Measurements from ENCODE around the gene MAML3. TPM values are rescaled to one million over a fixed set of nuclear protein-coding genes. Genes with fewer than 3 reads are reported as not detected.

MAML3 gene
- total and polyA plus RNA-seq, 3 experiments from 2014 or later, result 0.44 to 0.57 (median 0.52) TPM

DNA sequence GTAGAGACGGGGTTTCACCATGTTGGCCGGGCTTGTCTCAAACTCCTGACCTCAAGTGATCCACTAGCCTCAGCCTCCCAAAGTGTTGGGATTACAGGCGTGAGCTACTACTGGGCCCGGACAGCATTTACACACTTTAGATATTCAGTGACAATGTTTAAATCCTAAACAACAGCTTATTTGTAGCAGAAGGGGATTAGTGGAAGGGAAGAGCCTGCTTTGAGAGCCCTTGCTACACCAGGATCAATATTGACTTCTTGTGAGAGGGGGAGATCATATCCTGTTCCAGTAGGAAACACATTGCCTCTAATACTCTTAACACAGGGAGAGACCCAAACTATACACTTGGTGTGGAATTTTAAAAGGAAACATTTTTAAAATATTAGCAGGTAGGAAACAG, 481.3 kb downstream of the MAML3 start:
- Mint-ChIP-seq H3K9me3 (no peaks in the 10 kb centered on the region), H3K27ac (no peak overlapping the region), H3K36me3 (peaks cover 0 to 2% (median 0%) of the 10 kb centered on the region in 3 donors), H3K4me1 (no peaks in the 10 kb centered on the region), H3K27me3 (peaks cover 0 to 1% of the 10 kb centered on the region in 2 donors), H3K4me3 (no peak overlapping the region)
- H3K36me3 ChIP-seq (ENCODE audit: insufficient read depth, low read length), result no peaks in the 10 kb centered on the region
- H3K4me3 ChIP-seq (ENCODE audit: low read length), result no peak overlapping the region
- H3K4me1 ChIP-seq (ENCODE audit: insufficient read depth, low read length), result no peaks in the 10 kb centered on the region
- CTCF ChIA-PET, result interaction anchor here (1.5 kb wide), 1 partner anchor 16 kb away, joined by 5 read pairs; no protein-coding TSS in a partner anchor
- no peak for DNase-seq
- H3K9me3 ChIP-seq (ENCODE audit: low read length), result no peaks in the 10 kb centered on the region
- POLR2A ChIA-PET, result no interaction called here
- H3K27me3 ChIP-seq (ENCODE audit: insufficient read depth, low read length, poor library complexity, severe bottlenecking), result no peaks in the 10 kb centered on the region
- no peak overlapping the region for H3K27ac ChIP-seq (ENCODE audit: low read depth, low read length)

DNA sequence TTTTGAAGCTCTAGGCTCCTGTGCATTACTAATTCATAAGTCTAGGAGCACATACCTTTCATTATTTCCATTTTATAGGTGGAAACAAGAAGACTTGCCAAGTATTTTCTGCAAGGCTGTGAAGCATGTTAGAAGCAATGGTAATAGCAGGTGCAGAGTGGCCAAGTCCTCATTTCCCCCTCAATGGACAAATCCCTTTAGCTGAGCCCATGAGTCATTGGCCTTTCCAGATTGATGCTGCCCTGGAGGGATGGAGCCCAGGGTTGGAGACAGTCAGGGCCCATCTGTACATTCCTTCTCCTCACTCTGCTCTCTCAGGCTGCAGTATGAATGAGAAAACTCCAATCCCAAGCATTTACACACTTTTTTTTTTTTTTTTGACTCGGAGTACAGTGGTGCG, 481.8 kb downstream of the MAML3 start:
- peaks cover 1% of the 10 kb centered on the region for H3K4me1 ChIP-seq (ENCODE audit: insufficient read depth, low read length)
- ChIA-PET CTCF (interaction anchor here (1.5 kb wide), 1 partner anchor 15 kb away, joined by 5 read pairs; no protein-coding TSS in a partner anchor), POLR2A (no interaction called here)
- no peak overlapping the region for H3K4me3 ChIP-seq (ENCODE audit: low read length)
- Mint-ChIP-seq H3K4me1 (no peaks in the 10 kb centered on the region), H3K36me3 (peaks cover 0 to 2% (median 0%) of the 10 kb centered on the region in 3 donors), H3K27ac (no peak overlapping the region), H3K9me3 (no peaks in the 10 kb centered on the region), H3K4me3 (no peak overlapping the region), H3K27me3 (peaks cover 0 to 2% of the 10 kb centered on the region in 2 donors)
- H3K9me3 ChIP-seq (ENCODE audit: low read length), result no peaks in the 10 kb centered on the region
- no peak overlapping the region for H3K27ac ChIP-seq (ENCODE audit: low read depth, low read length)
- DNase-seq, result no peak
- no peaks in the 10 kb centered on the region for H3K27me3 ChIP-seq (ENCODE audit: insufficient read depth, low read length, poor library complexity, severe bottlenecking)
- no peaks in the 10 kb centered on the region for H3K36me3 ChIP-seq (ENCODE audit: insufficient read depth, low read length)

DNA sequence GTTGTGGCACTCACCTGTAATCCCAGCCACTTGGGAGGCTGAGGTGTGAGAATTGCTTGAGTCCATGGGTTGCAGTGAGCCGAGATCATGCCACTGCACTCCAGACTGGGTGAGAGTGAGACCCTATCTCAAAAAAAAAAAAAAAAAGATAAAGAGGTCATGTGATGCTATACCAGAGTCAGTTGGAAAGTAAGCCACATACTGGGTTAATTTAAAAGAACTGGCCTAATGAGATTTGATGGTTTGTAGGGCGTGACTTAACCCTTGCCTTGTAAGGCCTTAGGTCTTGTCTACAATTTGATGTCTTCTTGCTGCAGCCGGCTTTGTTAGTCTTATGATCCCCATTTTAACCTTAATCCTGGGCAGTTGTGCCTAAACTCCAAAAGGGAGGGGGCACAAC, 483.2 kb downstream of the MAML3 start:
- Mint-ChIP-seq H3K9me3 (no peaks in the 10 kb centered on the region), H3K36me3 (peaks cover 0 to 4% (median 2%) of the 10 kb centered on the region in 3 donors), H3K27me3 (peaks cover 0 to 2% of the 10 kb centered on the region in 2 donors), H3K27ac (peak overlapping the region in 1 of 8 donors; percentile 17), H3K4me3 (no peak overlapping the region), H3K4me1 (peaks cover 8 to 12% (median 10%) of the 10 kb centered on the region in 3 donors)
- H3K36me3 ChIP-seq (ENCODE audit: insufficient read depth, low read length), result no peaks in the 10 kb centered on the region
- no peak for DNase-seq
- peaks cover 9% of the 10 kb centered on the region for H3K4me1 ChIP-seq (ENCODE audit: insufficient read depth, low read length)
- ChIA-PET POLR2A (no interaction called here), CTCF (no interaction called here)
- no peak overlapping the region for H3K4me3 ChIP-seq (ENCODE audit: low read length)
- no peaks in the 10 kb centered on the region for H3K9me3 ChIP-seq (ENCODE audit: low read length)
- H3K27ac ChIP-seq (ENCODE audit: low read depth, low read length), result no peak overlapping the region
- no peaks in the 10 kb centered on the region for H3K27me3 ChIP-seq (ENCODE audit: insufficient read depth, low read length, poor library complexity, severe bottlenecking)

DNA sequence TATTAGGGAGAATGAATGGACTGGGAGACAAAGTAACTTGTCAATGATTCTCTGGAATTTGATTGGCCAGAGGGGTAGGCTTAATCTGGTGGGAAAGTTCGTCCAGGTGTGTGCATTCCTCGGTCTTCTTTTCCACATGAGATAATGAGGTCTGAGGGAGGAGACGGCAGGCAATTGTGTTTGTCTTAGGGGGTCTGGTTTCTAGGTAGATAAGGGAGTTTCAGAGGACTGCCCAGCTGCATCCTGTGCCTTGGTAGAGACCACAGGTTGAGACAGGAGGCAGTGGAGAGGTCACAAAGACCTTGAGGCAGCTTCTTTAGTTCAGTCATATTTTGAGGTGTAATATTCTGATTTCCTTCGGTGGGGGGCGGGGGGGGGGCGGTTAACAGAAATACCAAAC, 484.1 kb downstream of the MAML3 start:
- Mint-ChIP-seq H3K27ac (no peak overlapping the region), H3K9me3 (no peaks in the 10 kb centered on the region), H3K4me3 (peak overlapping the region in 1 of 7 donors; percentile 19), H3K36me3 (peaks cover 0 to 4% (median 0%) of the 10 kb centered on the region in 3 donors), H3K4me1 (peaks cover 13 to 19% (median 17%) of the 10 kb centered on the region in 3 donors), H3K27me3 (peaks cover 0 to 1% of the 10 kb centered on the region in 2 donors)
- Histone ChIP-seq H3K4me1 (ENCODE audit: insufficient read depth, low read length) (peaks cover 9% of the 10 kb centered on the region), H3K4me3 (ENCODE audit: low read length) (no peak overlapping the region), H3K9me3 (ENCODE audit: low read length) (no peaks in the 10 kb centered on the region), H3K36me3 (ENCODE audit: insufficient read depth, low read length) (no peaks in the 10 kb centered on the region), H3K27ac (ENCODE audit: low read depth, low read length) (no peak overlapping the region), H3K27me3 (ENCODE audit: insufficient read depth, low read length, poor library complexity, severe bottlenecking) (no peaks in the 10 kb centered on the region)
- DNase-seq, result no peak
- CTCF ChIA-PET, result no interaction called here
- POLR2A ChIA-PET, result no interaction called here

DNA sequence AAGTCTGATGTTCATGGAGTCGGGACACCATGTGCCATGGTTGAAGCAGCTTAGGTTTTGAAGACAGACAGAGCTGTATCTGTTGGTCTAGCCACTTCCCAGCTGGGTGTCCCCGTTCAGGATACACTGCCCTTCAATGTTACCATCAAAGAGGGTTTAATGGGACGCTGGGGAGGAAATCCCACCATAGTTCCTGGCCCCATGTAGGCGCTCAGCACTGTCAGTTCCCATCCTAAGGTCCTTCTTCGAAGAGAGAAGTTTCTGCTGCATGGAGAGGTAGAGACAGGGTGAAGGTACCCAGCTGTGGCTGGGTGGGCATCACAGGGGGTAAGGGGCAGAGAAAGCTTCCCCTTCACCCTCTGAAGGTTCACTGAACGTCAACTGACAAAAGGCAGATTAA, 484.6 kb downstream of the MAML3 start:
- CTCF ChIA-PET, result no interaction called here
- POLR2A ChIA-PET, result no interaction called here
- no peaks in the 10 kb centered on the region for H3K9me3 ChIP-seq (ENCODE audit: low read length)

DNA sequence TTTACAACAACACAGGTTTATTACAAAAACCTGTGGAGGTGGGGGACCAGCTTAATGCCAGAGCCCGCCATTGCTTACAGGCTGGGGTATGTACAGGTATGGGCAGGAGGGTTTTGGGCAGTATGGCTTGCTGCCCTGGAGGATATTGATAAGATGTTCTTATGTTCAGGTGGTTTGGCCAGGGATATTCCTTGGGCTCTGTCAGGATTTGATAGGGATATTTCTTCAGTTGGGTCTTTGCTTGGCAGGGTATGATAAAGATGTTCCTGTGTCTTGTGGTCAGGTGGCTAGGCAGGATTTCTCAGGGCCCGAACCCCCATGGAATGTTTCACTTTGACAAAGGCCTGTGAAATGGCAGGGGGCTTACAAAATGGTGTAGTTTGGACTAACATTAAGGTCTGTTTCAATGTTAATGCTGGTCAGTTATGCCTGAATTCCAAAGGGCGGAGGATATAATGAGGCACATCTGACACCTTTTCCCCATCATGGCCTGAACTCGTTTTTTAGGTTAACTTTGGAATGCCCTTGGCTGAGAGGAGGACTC, 485.3 kb downstream of the MAML3 start:
- peaks cover 0 to 4% (median 0%) of the 10 kb centered on the region in 3 donors for H3K36me3 Mint-ChIP-seq
- Histone ChIP-seq H3K4me3 (ENCODE audit: low read length) (no peak overlapping the region), H3K27me3 (ENCODE audit: insufficient read depth, low read length, poor library complexity, severe bottlenecking) (no peaks in the 10 kb centered on the region), H3K9me3 (ENCODE audit: low read length) (no peaks in the 10 kb centered on the region), H3K36me3 (ENCODE audit: insufficient read depth, low read length) (no peaks in the 10 kb centered on the region), H3K4me1 (ENCODE audit: insufficient read depth, low read length) (peaks cover 9% of the 10 kb centered on the region), H3K27ac (ENCODE audit: low read depth, low read length) (no peak overlapping the region)
- peaks cover 0 to 1% of the 10 kb centered on the region in 2 donors for H3K27me3 Mint-ChIP-seq
- ChIA-PET POLR2A (no interaction called here), CTCF (no interaction called here)
- no peak overlapping the region for H3K4me3 Mint-ChIP-seq
- H3K9me3 Mint-ChIP-seq, result no peaks in the 10 kb centered on the region
- peak overlapping the region in 1 of 8 donors; percentile 30 for H3K27ac Mint-ChIP-seq
- peaks cover 13 to 19% (median 17%) of the 10 kb centered on the region in 3 donors for H3K4me1 Mint-ChIP-seq
- DNase-seq, result no peak

More for the DNA sequence above, 484.6 kb downstream of the MAML3 start:
- Mint-ChIP-seq H3K36me3 (peaks cover 0 to 4% (median 0%) of the 10 kb centered on the region in 3 donors), H3K4me3 (no peak overlapping the region), H3K27ac (no peak overlapping the region), H3K27me3 (peaks cover 0 to 1% of the 10 kb centered on the region in 2 donors), H3K9me3 (no peaks in the 10 kb centered on the region), H3K4me1 (peaks cover 13 to 19% (median 17%) of the 10 kb centered on the region in 3 donors)
- DNase-seq, result no peak
- H3K36me3 ChIP-seq (ENCODE audit: insufficient read depth, low read length), result no peaks in the 10 kb centered on the region
- H3K4me3 ChIP-seq (ENCODE audit: low read length), result no peak overlapping the region
- no peak overlapping the region for H3K27ac ChIP-seq (ENCODE audit: low read depth, low read length)
- no peaks in the 10 kb centered on the region for H3K27me3 ChIP-seq (ENCODE audit: insufficient read depth, low read length, poor library complexity, severe bottlenecking)
- H3K4me1 ChIP-seq (ENCODE audit: insufficient read depth, low read length), result peaks cover 9% of the 10 kb centered on the region

DNA sequence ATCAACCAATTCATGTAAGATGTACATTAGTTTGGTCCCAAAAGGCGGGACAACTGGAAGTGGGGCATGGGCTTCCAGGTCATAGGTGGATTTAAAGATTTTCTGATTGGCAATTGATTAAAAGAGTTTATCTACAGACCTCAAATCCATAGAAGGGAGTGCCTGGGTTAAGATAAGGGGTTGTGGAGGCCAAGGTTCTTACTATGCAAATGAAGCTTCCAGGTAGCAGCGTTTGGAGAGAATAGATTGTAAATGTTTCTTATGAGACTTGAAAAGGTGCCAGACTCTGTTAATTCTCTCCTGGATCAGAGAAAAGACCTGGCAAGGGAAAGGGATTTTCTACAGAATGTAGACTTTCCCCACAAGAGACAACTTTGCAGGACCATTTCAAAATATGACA, 485.9 kb downstream of the MAML3 start:
- Mint-ChIP-seq H3K4me1 (peaks cover 13 to 19% (median 17%) of the 10 kb centered on the region in 3 donors), H3K27me3 (peaks cover 0 to 1% of the 10 kb centered on the region in 2 donors), H3K27ac (no peak overlapping the region), H3K9me3 (no peaks in the 10 kb centered on the region), H3K4me3 (peak overlapping the region in 1 of 7 donors; percentile 10), H3K36me3 (peaks cover 0 to 4% (median 0%) of the 10 kb centered on the region in 3 donors)
- DNase-seq, result no peak
- Histone ChIP-seq H3K36me3 (ENCODE audit: insufficient read depth, low read length) (no peaks in the 10 kb centered on the region), H3K4me3 (ENCODE audit: low read length) (no peak overlapping the region), H3K4me1 (ENCODE audit: insufficient read depth, low read length) (peaks cover 9% of the 10 kb centered on the region), H3K27me3 (ENCODE audit: insufficient read depth, low read length, poor library complexity, severe bottlenecking) (no peaks in the 10 kb centered on the region), H3K9me3 (ENCODE audit: low read length) (no peaks in the 10 kb centered on the region), H3K27ac (ENCODE audit: low read depth, low read length) (no peak overlapping the region)
- POLR2A ChIA-PET, result no interaction called here
- CTCF ChIA-PET, result no interaction called here

Data from CD8-positive, alpha-beta memory T cell (primary cell).